Stimulated activated naive CD4-positive, alpha-beta T cell treated with Interleukin-2 at 50 U/mL for 16 hours (primary cell): ENCODE results near the gene MARK3.
A peak's percentile ranks its signal among the peaks of the same experiment; 100 is the strongest.

ENCODE experiments used
- DNase-seq: peaks from one replicate; lab custom pipeline; 2025; lab: John Stamatoyannopoulos, UW

MARK3 gene

GRCh38 chr14:103538291-103539055, 153.3 kb downstream of the MARK3 start:
- no peak for DNase-seq

GRCh38 chr14:103539056-103539825, 154.0 kb downstream of the MARK3 start:
- DNase-seq: no peak

- no peak for DNase-seq
These were observed 155.8 kb downstream of the MARK3 start for GRCh38 chr14:103540821-103541708.

GRCh38 chr14:103541709-103542604, 156.7 kb downstream of the MARK3 start:
- no peak for DNase-seq

- no peak for DNase-seq
These were observed 157.4 kb downstream of the MARK3 start for GRCh38 chr14:103542605-103543088.

- DNase-seq: no peak
These were observed 157.9 kb downstream of the MARK3 start for GRCh38 chr14:103543140-103543539.

GRCh38 chr14:103543721-103544387, 158.6 kb downstream of the MARK3 start:
- DNase-seq: no peak

- no peak for DNase-seq
These were observed 159.4 kb downstream of the MARK3 start for GRCh38 chr14:103544388-103545218.

GRCh38 chr14:103545219-103545914, 160.2 kb downstream of the MARK3 start:
- no peak for DNase-seq

GRCh38 chr14:103545915-103546651, 160.9 kb downstream of the MARK3 start:
- DNase-seq: no peak

GRCh38 chr14:103546652-103547454, 161.6 kb downstream of the MARK3 start:
- peak; percentile 63 for DNase-seq

- no peak for DNase-seq
These were observed 162.3 kb downstream of the MARK3 start for GRCh38 chr14:103547455-103547940.

- DNase-seq: no peak
These were observed 162.8 kb downstream of the MARK3 start for GRCh38 chr14:103547941-103548462.

- DNase-seq: no peak
These were observed 163.5 kb downstream of the MARK3 start for GRCh38 chr14:103548463-103549351.

GRCh38 chr14:103549361-103550311, 164.4 kb downstream of the MARK3 start:
- no peak for DNase-seq
